Measurements from ENCODE around the gene COL2A1.

The COL2A1 gene

DNA sequence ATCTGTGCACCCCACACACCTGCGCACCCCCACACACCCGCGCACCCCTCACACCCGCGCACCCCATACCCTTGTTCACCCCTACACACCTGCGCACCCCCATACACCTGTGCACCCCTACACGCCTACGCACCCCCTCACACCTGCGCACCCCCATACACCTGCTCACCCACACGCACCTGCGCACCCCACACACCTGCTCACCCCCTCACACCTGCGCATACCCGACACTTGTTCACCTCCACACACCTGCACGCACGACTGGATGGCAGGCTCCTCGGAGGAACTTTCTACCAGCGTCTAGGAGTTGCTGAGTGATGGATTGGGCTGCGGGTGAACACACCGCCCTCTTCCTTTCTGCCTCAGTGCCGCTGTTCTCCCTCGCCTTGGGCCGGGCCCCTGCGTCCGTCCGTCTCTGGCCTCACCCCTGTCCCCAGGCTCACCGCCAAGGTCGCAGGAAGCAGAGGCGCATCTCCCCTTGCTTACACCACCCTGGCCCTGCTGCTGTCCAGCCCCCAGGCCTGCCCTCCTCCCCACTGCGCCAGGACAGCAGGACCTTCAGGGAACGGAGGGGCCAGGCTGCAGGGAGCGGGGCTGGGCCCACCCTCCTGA lies 61.6 kb downstream of the COL2A1 start:
- in situ Hi-C loops (cut with MboI; ENCODE audit: low sequenced_read_pairs), result no loop called here
- no peak for DNase-seq (ENCODE audit: low spot score in 2 of 2)

DNA sequence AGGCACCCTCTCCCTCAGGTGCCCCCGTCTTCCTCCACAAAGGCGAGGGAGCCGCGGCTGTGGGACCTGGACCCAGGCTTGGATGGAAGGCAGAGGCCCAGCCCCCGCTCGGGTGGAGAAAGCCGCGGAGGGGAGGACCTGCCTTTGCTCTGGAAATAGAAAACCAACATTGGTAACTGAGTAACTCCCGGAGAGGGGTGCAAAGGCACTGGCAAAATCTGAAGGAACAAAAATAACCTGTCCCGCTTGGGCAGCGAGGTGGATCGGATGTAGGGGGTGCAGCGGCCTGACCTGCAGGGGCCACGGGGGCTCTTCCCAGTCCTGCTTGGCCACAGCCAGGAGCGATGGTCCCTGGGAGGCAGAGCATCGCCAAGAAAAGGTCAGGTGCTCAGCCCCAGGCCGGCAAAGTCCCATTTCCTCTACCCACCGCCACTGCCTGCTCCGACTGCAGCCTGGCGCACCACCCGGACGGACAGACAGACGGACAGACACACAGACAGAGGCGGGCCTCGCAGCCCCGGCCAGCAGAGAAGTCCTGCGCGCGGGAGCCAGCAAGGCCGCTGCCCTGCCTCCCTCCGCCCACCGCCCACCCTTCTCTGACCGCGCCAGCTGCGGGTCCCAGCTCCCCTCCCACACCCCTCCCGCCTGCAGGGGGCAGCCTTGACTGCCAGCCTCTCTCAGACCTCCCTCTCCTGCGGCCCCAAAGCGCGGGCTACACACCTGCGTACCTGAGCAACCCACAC lies 62.2 kb downstream of the COL2A1 start:
- DNase-seq (ENCODE audit: low spot score in 2 of 2), result peak in 1 of 2 experiments; percentile 78
- no peaks in the 10 kb centered on the region for H3K4me1 ChIP-seq
- H3K4me3 ChIP-seq, result no peak overlapping the region
- H3K36me3 ChIP-seq (replicated peaks), result no peaks in the 10 kb centered on the region
- in situ Hi-C loops (cut with MboI; ENCODE audit: low sequenced_read_pairs), result no loop called here
- H3K9me3 ChIP-seq, result no peaks in the 10 kb centered on the region
- H3K27me3 ChIP-seq (ENCODE audit: low read depth), result no peaks in the 10 kb centered on the region

More for the DNA sequence above, 61.6 kb downstream of the COL2A1 start:
- Histone ChIP-seq H3K27me3 (ENCODE audit: low read depth) (no peaks in the 10 kb centered on the region), H3K36me3 (replicated peaks) (no peaks in the 10 kb centered on the region), H3K9me3 (no peaks in the 10 kb centered on the region), H3K4me1 (no peaks in the 10 kb centered on the region), H3K4me3 (no peak overlapping the region)

DNA sequence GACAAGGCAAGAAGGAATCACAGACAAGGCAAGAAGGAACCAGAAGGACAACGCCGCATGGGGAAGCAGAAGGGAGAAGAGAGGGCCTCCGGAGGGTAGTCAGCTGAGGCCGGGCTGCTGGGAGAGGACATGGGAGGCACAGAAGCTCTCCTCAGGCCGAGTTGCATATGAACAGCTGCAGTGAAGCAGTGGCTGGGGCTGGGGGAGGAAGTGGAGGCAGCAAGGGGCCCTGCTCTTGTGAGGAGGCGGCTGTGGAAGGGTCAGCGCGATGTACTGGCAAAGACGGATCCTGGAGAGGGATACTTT lies 62.8 kb downstream of the COL2A1 start:
- Histone ChIP-seq H3K4me1 (no peaks in the 10 kb centered on the region), H3K27me3 (ENCODE audit: low read depth) (no peaks in the 10 kb centered on the region), H3K9me3 (no peaks in the 10 kb centered on the region), H3K36me3 (replicated peaks) (no peaks in the 10 kb centered on the region), H3K4me3 (no peak overlapping the region)
- DNase-seq (ENCODE audit: low spot score in 2 of 2), result no peak
- in situ Hi-C loops (cut with MboI; ENCODE audit: low sequenced_read_pairs), result no loop called here

DNA sequence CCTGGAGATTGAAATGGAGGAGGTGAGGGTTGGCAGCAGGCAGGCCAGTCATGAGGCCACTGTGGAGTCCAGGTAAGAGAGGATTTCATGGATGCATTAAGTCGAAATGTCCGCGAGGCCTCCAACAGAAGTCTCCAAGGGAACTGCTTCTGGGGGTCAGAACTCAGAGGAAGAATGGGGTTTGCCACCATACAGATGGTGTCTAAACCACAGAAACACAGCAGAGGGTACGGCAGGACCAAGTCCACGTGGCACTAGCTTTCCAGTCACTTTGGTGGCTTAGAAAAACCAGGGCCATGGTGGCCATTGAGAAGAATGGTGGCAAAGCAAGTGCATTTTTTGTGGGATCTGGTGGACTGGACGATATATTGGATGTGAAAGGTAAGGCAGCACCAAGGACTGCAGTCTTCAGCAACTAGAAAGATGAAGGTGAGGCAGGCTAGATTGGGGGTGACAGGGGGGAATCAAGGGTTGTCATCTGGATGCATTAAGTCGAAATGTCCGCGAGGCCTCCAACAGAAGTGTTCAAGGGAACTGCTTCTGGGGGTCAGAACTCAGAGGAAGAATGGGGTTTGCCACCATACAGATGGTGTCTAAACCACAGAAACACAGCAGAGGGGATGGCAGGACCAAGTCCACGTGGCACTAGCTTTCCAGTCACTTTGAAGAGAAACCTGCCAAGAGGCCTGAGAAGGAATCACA lies 63.4 kb downstream of the COL2A1 start:
- Histone ChIP-seq H3K4me1 (no peaks in the 10 kb centered on the region), H3K27me3 (ENCODE audit: low read depth) (no peaks in the 10 kb centered on the region), H3K4me3 (no peak overlapping the region), H3K36me3 (replicated peaks) (no peaks in the 10 kb centered on the region), H3K9me3 (no peaks in the 10 kb centered on the region)
- DNase-seq (ENCODE audit: low spot score in 2 of 2), result no peak
- in situ Hi-C loops (cut with MboI; ENCODE audit: low sequenced_read_pairs), result no loop called here

DNA sequence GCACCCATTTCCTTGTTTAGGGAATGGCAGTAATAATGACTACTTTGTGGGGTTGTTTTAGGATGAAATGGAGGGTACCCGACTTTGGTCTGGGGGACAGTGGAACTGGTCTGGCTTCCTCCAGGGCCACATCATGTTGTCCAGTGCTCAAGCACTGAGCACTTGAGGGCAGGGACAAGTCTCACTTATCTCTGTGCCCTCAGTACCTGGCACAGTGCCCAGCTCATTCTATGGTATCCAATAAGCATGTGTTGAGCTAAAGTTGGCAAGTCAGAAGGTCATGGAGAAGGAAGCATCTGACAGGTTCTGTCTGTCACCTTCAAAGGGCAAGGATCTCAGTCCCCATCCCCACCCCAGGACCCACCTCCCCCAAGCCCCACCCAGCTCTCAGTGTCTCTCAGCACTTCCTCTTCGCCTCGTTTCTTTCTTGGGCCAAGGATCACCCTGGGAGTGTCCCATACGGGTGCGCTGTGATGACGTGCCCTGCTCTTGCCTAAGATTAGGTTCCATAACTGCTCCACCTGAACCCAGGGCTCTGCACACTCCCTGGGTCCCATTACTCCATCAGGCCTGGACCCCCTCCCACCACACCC lies 65.2 kb downstream of the COL2A1 start:
- no peak for DNase-seq (ENCODE audit: low spot score in 2 of 2)
- in situ Hi-C loops (cut with MboI; ENCODE audit: low sequenced_read_pairs), result no loop called here
- H3K27me3 ChIP-seq (ENCODE audit: low read depth), result no peaks in the 10 kb centered on the region

DNA sequence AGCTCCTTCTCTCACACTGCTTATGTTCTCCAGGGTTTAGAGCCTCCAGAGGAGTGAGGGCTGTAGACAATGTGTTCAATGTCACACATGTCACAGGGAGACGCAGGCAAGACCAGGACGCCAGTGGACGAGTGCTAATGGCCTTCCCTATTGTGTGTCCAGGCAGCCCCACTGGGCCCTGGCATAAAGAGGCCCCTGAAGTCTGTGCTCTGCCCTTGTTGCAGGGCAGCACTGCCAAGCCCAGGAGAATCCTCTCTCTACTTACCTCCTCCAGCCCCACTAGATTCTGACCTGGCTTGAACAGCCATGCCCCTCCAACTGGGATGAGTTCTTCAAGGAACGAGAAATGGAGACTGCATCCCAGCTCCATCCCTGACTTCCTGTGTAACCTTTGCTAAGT lies 65.7 kb downstream of the COL2A1 start:
- no peaks in the 10 kb centered on the region for H3K36me3 ChIP-seq (replicated peaks)
- no peak overlapping the region for H3K4me3 ChIP-seq
- no peaks in the 10 kb centered on the region for H3K27me3 ChIP-seq (ENCODE audit: low read depth)
- in situ Hi-C loops (cut with MboI; ENCODE audit: low sequenced_read_pairs), result no loop called here
- no peaks in the 10 kb centered on the region for H3K9me3 ChIP-seq
- no peaks in the 10 kb centered on the region for H3K4me1 ChIP-seq
- no peak for DNase-seq (ENCODE audit: low spot score in 2 of 2)

More for the DNA sequence above, 65.2 kb downstream of the COL2A1 start:
- H3K4me3 ChIP-seq, result no peak overlapping the region
- no peaks in the 10 kb centered on the region for H3K4me1 ChIP-seq
- H3K36me3 ChIP-seq (replicated peaks), result no peaks in the 10 kb centered on the region
- no peaks in the 10 kb centered on the region for H3K9me3 ChIP-seq

DNA sequence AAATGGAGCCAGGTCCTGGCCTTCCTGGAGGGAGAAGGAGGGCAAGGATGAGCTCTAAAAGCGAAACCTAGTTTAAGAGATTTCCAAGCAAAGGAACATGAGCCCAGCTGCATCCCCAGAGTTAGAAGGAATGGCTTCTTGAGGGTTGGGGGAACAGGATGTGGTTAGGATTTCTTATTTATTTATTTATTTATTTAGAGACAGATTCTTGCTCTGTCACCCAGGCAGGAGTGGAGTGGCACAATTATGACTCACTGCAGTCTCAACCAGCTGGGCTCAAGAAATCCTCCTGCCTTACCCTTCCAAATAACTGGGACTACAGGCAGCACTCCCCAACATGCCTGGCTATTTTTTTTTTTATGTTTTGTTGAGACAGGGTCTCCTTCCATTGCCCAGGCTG lies 66.2 kb downstream of the COL2A1 start:
- in situ Hi-C loops (cut with MboI; ENCODE audit: low sequenced_read_pairs), result no loop called here
- H3K27me3 ChIP-seq (ENCODE audit: low read depth), result no peaks in the 10 kb centered on the region

DNA sequence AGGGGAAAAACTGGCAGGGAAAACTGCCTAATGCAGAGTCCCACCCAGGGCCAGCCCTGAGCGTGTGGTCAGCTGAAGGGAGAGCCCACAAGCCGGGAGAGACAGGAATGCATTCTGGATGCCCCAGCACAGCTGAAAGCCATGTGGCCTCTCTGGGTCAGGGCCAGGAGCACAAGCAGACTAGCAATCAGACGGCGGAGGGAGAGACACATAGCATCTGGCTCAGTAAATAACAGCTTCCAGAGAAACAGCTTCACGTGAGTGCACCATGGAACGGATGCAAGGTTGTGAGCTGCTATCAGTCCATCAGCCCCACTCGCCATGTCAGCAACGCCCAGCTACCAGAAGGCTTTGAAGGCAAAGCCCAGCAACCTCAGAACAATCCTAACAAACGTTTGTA lies 69.1 kb downstream of the COL2A1 start:
- Histone ChIP-seq H3K36me3 (replicated peaks) (no peaks in the 10 kb centered on the region), H3K4me1 (no peaks in the 10 kb centered on the region), H3K27me3 (ENCODE audit: low read depth) (peaks cover 6% of the 10 kb centered on the region), H3K4me3 (no peak overlapping the region), H3K9me3 (no peaks in the 10 kb centered on the region)
- in situ Hi-C loops (cut with MboI; ENCODE audit: low sequenced_read_pairs), result no loop called here
- DNase-seq (ENCODE audit: low spot score in 2 of 2), result no peak

More for the DNA sequence above, 66.2 kb downstream of the COL2A1 start:
- Histone ChIP-seq H3K4me3 (no peak overlapping the region), H3K36me3 (replicated peaks) (no peaks in the 10 kb centered on the region), H3K9me3 (no peaks in the 10 kb centered on the region), H3K4me1 (no peaks in the 10 kb centered on the region)
- no peak for DNase-seq (ENCODE audit: low spot score in 2 of 2)

DNA sequence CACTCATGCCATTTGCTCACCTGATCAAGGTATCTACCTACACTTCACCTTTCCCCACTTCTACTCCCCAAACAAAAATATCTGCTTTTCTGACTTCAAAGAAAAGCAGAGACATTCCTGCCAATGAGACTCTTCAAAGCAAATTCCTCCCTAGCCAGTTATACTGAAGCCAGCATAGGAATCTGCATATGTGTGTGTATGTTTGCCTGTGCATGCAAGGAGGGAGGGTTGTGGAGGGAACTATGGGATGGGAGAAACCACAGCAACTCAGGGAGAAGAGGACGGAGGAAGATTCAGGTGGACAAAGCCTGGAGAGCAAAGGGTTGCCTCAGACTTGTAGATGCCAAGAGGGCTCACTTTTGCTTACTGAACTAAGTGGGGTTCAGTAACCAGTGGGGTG lies 73.1 kb downstream of the COL2A1 start:
- peaks cover 24% of the 10 kb centered on the region for H3K27me3 ChIP-seq (ENCODE audit: low read depth)
- H3K4me3 ChIP-seq, result no peak overlapping the region
- no peaks in the 10 kb centered on the region for H3K36me3 ChIP-seq (replicated peaks)
- H3K4me1 ChIP-seq, result no peaks in the 10 kb centered on the region
- no peaks in the 10 kb centered on the region for H3K9me3 ChIP-seq
- DNase-seq (ENCODE audit: low spot score in 2 of 2), result no peak
- in situ Hi-C loops (cut with MboI; ENCODE audit: low sequenced_read_pairs), result no loop called here

DNA sequence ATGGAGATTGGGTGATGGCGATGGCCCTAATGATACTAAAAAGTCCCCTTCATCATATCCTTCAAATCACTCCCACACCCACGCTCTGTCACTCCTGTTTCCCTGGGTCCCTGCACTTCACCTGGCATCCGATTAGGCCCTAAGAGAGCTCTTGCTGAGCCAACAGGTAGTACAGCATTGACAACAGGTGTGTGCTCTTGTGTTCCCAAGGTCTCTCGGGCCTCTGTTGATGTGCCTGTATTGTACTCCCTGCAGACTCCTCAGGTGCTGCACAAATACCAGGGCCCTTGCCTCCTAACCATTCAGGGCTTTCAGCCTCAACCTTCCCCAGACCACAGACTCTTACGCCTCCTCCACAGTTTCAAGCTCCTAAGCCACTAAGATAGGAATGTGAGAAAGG lies 73.6 kb downstream of the COL2A1 start:
- peaks cover 24% of the 10 kb centered on the region for H3K27me3 ChIP-seq (ENCODE audit: low read depth)
- no peaks in the 10 kb centered on the region for H3K36me3 ChIP-seq (replicated peaks)
- no peak overlapping the region for H3K4me3 ChIP-seq
- no peaks in the 10 kb centered on the region for H3K9me3 ChIP-seq
- in situ Hi-C loops (cut with MboI; ENCODE audit: low sequenced_read_pairs), result no loop called here
- no peak for DNase-seq (ENCODE audit: low spot score in 2 of 2)
- no peaks in the 10 kb centered on the region for H3K4me1 ChIP-seq

DNA sequence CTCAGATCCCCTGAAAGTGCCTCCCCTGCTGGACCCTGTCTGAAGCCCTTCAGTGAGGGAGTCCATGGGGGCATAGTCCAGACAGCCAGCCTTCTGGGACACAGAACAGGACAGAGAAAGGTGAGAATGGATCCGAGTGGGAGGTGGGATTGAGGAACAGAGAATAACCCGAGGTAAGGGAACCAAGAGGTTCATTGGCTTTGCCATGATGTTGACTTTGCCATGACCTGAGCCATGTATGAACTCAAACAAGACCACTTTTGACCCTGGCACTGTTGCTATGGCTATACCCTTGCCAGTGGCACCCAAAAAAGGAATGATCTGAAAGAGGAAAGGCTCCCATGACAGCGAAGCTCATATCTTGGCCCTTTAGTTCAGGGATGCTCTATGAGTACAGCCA lies 76.9 kb downstream of the COL2A1 start:
- in situ Hi-C loops (cut with MboI; ENCODE audit: low sequenced_read_pairs), result no loop called here
- no peak overlapping the region for H3K4me3 ChIP-seq
- no peaks in the 10 kb centered on the region for H3K9me3 ChIP-seq
- H3K36me3 ChIP-seq (replicated peaks), result no peaks in the 10 kb centered on the region
- H3K27me3 ChIP-seq (ENCODE audit: low read depth), result peaks cover 34% of the 10 kb centered on the region
- H3K4me1 ChIP-seq, result no peaks in the 10 kb centered on the region
- no peak for DNase-seq (ENCODE audit: low spot score in 2 of 2)
